Measurements from ENCODE around the gene TNNI3K. TPM values are rescaled to one million over a fixed set of nuclear protein-coding genes. Genes with fewer than 3 reads are reported as not detected.

TNNI3K gene
- total RNA-seq, 1 experiment from 2014 or later: not detected

- H3K9me3 ChIP-seq (ENCODE audit: low read length): no peaks in the 10 kb centered on the region
- TF ChIP-seq EZH2phosphoT487 (IDR thresholded peaks at IDR 0.05; ENCODE audit: borderline replicate concordance, low read length): no peak
- no peak for TF ChIP-seq CTCF (conservative IDR thresholded peaks at IDR 0.05; ENCODE audit: low read depth, low read length)
- no peak for TF ChIP-seq EZH2 (IDR thresholded peaks at IDR 0.05; ENCODE audit: low read length, unreplicated experiment)
- H4K20me1 ChIP-seq (ENCODE audit: low read length): no peaks in the 10 kb centered on the region
- ATAC-seq (no peak), DNase-seq (no peak)
- peaks cover 55% of the 10 kb centered on the region; the same call in 1 of the 2 replicates for H3K27me3 ChIP-seq (ENCODE audit: low read length)
- H3K9me2 ChIP-seq (replicated peaks; ENCODE audit: low read length): no peaks in the 10 kb centered on the region
- BruUV-seq (replicated peaks): no TSS peak
- no peak overlapping the region for H3K9ac ChIP-seq (ENCODE audit: low read length)
- no peak overlapping the region for H3K4me3 ChIP-seq (ENCODE audit: low read length)
- no peaks in the 10 kb centered on the region for H3K36me3 ChIP-seq (ENCODE audit: low read depth, low read length)
- no peak overlapping the region for H3K4me2 ChIP-seq (ENCODE audit: low read length)
- no peaks in the 10 kb centered on the region for H3K4me1 ChIP-seq (ENCODE audit: insufficient read depth, low read length)
- intact Hi-C loops (cut with micrococcal nuclease): no loop called here
- no peak overlapping the region for H3K27ac ChIP-seq (ENCODE audit: low read length)
- no peak overlapping the region for H2AFZ ChIP-seq (ENCODE audit: low read length)
- no peaks in the 10 kb centered on the region for H3K79me2 ChIP-seq (ENCODE audit: low read length)
- POLR2A ChIA-PET (ENCODE audit: unreplicated experiment): no interaction called here
- no peaks in the 10 kb centered on the region for H3F3A ChIP-seq (ENCODE audit: low read length, unreplicated experiment)
- CTCF ChIA-PET: no interaction called here
Observed at GRCh38 chr1:74480068-74480467, 244.9 kb downstream of the TNNI3K start.

- ChIA-PET POLR2A (ENCODE audit: unreplicated experiment) (no interaction called here), CTCF (no interaction called here)
- BruUV-seq (replicated peaks): no TSS peak
- Histone ChIP-seq H3K4me2 (ENCODE audit: low read length) (no peak overlapping the region), H3K27me3 (ENCODE audit: low read length) (peaks cover 50% of the 10 kb centered on the region; the same call in 1 of the 2 replicates), H3K79me2 (ENCODE audit: low read length) (no peaks in the 10 kb centered on the region), H3K9me2 (replicated peaks; ENCODE audit: low read length) (no peaks in the 10 kb centered on the region), H3K36me3 (ENCODE audit: low read depth, low read length) (no peaks in the 10 kb centered on the region), H3F3A (ENCODE audit: low read length, unreplicated experiment) (no peaks in the 10 kb centered on the region), H3K27ac (ENCODE audit: low read length) (no peak overlapping the region), H2AFZ (ENCODE audit: low read length) (no peak overlapping the region), H4K20me1 (ENCODE audit: low read length) (no peaks in the 10 kb centered on the region), H3K9me3 (ENCODE audit: low read length) (no peaks in the 10 kb centered on the region), H3K4me1 (ENCODE audit: insufficient read depth, low read length) (no peaks in the 10 kb centered on the region), H3K4me3 (ENCODE audit: low read length) (no peak overlapping the region), H3K9ac (ENCODE audit: low read length) (no peak overlapping the region)
- intact Hi-C loops (cut with micrococcal nuclease): no loop called here
- TF ChIP-seq EZH2phosphoT487 (IDR thresholded peaks at IDR 0.05; ENCODE audit: borderline replicate concordance, low read length): no peak
- no peak for TF ChIP-seq CTCF (conservative IDR thresholded peaks at IDR 0.05; ENCODE audit: low read depth, low read length)
- ATAC-seq (no peak), DNase-seq (no peak)
Observed at GRCh38 chr1:74481607-74482006, 246.4 kb downstream of the TNNI3K start.

- Histone ChIP-seq H3K4me3 (ENCODE audit: low read length) (no peak overlapping the region), H3K4me1 (ENCODE audit: insufficient read depth, low read length) (no peaks in the 10 kb centered on the region), H3K79me2 (ENCODE audit: low read length) (no peaks in the 10 kb centered on the region), H3K9ac (ENCODE audit: low read length) (no peak overlapping the region), H3K9me3 (ENCODE audit: low read length) (no peaks in the 10 kb centered on the region), H3K4me2 (ENCODE audit: low read length) (no peak overlapping the region), H3K27ac (ENCODE audit: low read length) (no peak overlapping the region), H3K36me3 (ENCODE audit: low read depth, low read length) (no peaks in the 10 kb centered on the region), H3K27me3 (ENCODE audit: low read length) (peaks cover 53% of the 10 kb centered on the region; the same call in 1 of the 2 replicates), H3F3A (ENCODE audit: low read length, unreplicated experiment) (no peaks in the 10 kb centered on the region), H4K20me1 (ENCODE audit: low read length) (no peaks in the 10 kb centered on the region), H2AFZ (ENCODE audit: low read length) (no peak overlapping the region), H3K9me2 (replicated peaks; ENCODE audit: low read length) (no peaks in the 10 kb centered on the region)
- ChIA-PET POLR2A (ENCODE audit: unreplicated experiment) (no interaction called here), CTCF (no interaction called here)
- intact Hi-C loops (cut with micrococcal nuclease): no loop called here
- DNase-seq: no peak
- ATAC-seq: no peak
- TF ChIP-seq CTCF (conservative IDR thresholded peaks at IDR 0.05; ENCODE audit: low read depth, low read length) (no peak), EZH2 (IDR thresholded peaks at IDR 0.05; ENCODE audit: low read length, unreplicated experiment) (no peak), EZH2phosphoT487 (IDR thresholded peaks at IDR 0.05; ENCODE audit: borderline replicate concordance, low read length) (no peak)
- BruUV-seq (replicated peaks): no TSS peak
Observed at GRCh38 chr1:74485622-74486021, 250.4 kb downstream of the TNNI3K start.
